ENCODE results near the gene OR5AL1.
"Not testable (repeated sequence)": the region's sequence is repeated elsewhere in the genome, so short reads cannot be mapped to it uniquely, and the experiment has no call there.

Gene OR5AL1

GRCh38 chr11:56412396-56412795 lies at the start of gene OR5AL1:
TSS of gene OR5AL1 (plus strand) at chr11:56412696.
- DNase-seq = no peak

- DNase-seq = no peak
Measured at GRCh38 chr11:56375324-56375723, 37.2 kb upstream of the OR5AL1 start, which contains the start of gene OR8U1. TSS of gene OR8U1 (plus strand) at chr11:56375624. CDS start at chr11:56375624, 0 bp downstream.

GRCh38 chr11:56380120-56380519 lies 32.4 kb upstream of the OR5AL1 start:
- no peak for DNase-seq

- DNase-seq = no peak
Measured at GRCh38 chr11:56394381-56394780, 18.1 kb upstream of the OR5AL1 start.

GRCh38 chr11:56396047-56396446 lies 16.4 kb upstream of the OR5AL1 start:
- no peak for DNase-seq

GRCh38 chr11:56401858-56402461 lies 10.5 kb upstream of the OR5AL1 start:
- DNase-seq = not testable (repeated sequence)

- no peak for DNase-seq
Measured at GRCh38 chr11:56404393-56404792, 8.1 kb upstream of the OR5AL1 start.

- DNase-seq = no peak
Measured at GRCh38 chr11:56410801-56411200, 1.7 kb upstream of the OR5AL1 start.

- no peak for DNase-seq
Measured at GRCh38 chr11:56453521-56453920, 41.0 kb downstream of the OR5AL1 start.

- DNase-seq = no peak
Measured at GRCh38 chr11:56457076-56457475, 44.6 kb downstream of the OR5AL1 start.

Measured in activated T-cell treated with anti-CD3 and anti-CD28 coated beads for 4 hours (primary cell).